Measurements from ENCODE around the gene SETD5.

DNA sequence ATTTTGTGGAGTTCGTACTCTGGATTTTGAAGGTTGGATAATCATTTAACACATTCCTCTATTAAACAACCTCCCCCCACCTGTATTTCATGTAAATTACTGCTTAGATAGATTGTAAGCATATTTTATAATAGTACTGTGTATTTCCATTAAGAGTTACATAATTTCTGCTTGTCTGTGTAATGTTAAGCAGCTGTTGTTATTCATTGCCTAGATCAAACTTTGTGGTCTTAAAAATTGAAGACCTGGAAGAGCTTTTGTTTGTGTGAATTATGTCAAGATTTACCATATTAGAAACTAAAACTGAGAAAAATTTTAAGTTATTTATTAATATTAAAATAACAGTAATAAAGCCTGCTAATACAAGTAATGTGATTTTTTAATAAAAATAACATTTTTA lies 11.1 kb downstream of the SETD5 start:
- TF ChIP-seq, protein P1, sequence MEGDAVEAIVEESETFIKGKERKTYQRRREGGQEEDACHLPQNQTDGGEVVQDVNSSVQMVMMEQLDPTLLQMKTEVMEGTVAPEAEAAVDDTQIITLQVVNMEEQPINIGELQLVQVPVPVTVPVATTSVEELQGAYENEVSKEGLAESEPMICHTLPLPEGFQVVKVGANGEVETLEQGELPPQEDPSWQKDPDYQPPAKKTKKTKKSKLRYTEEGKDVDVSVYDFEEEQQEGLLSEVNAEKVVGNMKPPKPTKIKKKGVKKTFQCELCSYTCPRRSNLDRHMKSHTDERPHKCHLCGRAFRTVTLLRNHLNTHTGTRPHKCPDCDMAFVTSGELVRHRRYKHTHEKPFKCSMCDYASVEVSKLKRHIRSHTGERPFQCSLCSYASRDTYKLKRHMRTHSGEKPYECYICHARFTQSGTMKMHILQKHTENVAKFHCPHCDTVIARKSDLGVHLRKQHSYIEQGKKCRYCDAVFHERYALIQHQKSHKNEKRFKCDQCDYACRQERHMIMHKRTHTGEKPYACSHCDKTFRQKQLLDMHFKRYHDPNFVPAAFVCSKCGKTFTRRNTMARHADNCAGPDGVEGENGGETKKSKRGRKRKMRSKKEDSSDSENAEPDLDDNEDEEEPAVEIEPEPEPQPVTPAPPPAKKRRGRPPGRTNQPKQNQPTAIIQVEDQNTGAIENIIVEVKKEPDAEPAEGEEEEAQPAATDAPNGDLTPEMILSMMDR (conservative IDR thresholded peaks at IDR 0.05; ENCODE audit: low read depth, low read length) = no peak
- TF ChIP-seq MAFK (IDR thresholded peaks at IDR 0.05; ENCODE audit: low read depth, low read length) = no peak
- TF ChIP-seq, protein P2, sequence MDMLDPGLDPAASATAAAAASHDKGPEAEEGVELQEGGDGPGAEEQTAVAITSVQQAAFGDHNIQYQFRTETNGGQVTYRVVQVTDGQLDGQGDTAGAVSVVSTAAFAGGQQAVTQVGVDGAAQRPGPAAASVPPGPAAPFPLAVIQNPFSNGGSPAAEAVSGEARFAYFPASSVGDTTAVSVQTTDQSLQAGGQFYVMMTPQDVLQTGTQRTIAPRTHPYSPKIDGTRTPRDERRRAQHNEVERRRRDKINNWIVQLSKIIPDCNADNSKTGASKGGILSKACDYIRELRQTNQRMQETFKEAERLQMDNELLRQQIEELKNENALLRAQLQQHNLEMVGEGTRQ (IDR thresholded peaks at IDR 0.05; ENCODE audit: low read depth, low read length) = no peak
- TF ChIP-seq MAZ (IDR thresholded peaks at IDR 0.05; ENCODE audit: borderline replicate concordance, low read depth, low read length) = no peak
- no peak for TF ChIP-seq RCOR1 (IDR thresholded peaks at IDR 0.05; ENCODE audit: insufficient replicate concordance, low read length)
- no peak for TF ChIP-seq MXI1 (IDR thresholded peaks at IDR 0.05; ENCODE audit: borderline replicate concordance, low read depth, low read length)
- TF ChIP-seq RAD21 (IDR thresholded peaks at IDR 0.05; ENCODE audit: low read length) = no peak
- TF ChIP-seq POLR2A (IDR thresholded peaks at IDR 0.05; ENCODE audit: low read depth, low read length) = no peak
- TF ChIP-seq FOS (IDR thresholded peaks at IDR 0.05; ENCODE audit: low read depth, low read length) = no peak
- no peak for TF ChIP-seq ELK1 (IDR thresholded peaks at IDR 0.05; ENCODE audit: borderline replicate concordance, low read depth, low read length)
- TF ChIP-seq CEBPB (IDR thresholded peaks at IDR 0.05; ENCODE audit: low read depth, low read length) = no peak

All from IMR-90 (cell line).